HG03457 (cell line): Measurements from ENCODE around the gene PRPSAP1.
"Not testable (repeated sequence)": the region's sequence is repeated elsewhere in the genome, so short reads cannot be mapped to it uniquely, and the experiment has no call there.

Experiments used
- ATAC-seq: cut with Tn5 transposase; IDR thresholded peaks from one replicate; pipeline ENCODE4 v1.9.1; 2021; ENCODE audit warnings: moderate number of reproducible peaks; ENCODE audit not compliant: unreplicated experiment

The PRPSAP1 gene

DNA sequence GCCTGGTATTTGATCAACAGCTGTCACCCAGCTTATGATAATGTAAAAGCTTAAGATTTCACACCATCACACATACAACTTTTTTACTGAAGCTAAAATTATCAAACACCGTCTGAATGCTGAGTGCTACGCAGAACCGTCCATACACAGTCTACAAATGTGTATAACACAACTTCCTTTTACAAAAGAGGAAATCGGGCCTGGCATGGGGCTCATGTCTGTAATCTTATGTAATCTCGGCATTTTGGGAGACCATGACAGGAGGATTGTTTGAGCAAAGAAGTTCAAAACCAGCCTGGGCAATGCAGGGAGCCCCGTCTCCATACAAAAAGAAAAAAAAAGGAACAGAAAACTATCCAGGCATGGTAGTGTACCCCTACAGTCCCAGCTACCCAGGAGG is 26.0 kb downstream of the PRPSAP1 start:
- no peak for ATAC-seq

DNA sequence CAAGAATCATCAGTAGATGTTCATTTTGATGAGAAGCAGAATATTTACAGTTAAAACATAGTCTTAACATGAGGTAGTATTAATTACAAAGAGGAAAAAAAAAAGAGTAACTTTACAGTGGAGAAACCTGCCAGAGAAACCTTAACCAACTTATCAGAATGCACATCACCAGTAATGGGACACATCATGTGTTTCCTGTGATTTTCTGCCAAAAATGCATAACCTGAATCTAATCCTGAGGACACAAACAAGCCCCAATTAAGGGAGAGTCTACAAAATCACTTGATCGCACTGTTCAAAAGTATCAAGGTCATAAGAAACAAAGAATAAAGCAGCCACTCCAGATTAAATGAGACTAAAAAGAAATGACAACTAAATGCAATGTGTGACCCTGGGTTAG is 27.4 kb downstream of the PRPSAP1 start:
- no peak for ATAC-seq

DNA sequence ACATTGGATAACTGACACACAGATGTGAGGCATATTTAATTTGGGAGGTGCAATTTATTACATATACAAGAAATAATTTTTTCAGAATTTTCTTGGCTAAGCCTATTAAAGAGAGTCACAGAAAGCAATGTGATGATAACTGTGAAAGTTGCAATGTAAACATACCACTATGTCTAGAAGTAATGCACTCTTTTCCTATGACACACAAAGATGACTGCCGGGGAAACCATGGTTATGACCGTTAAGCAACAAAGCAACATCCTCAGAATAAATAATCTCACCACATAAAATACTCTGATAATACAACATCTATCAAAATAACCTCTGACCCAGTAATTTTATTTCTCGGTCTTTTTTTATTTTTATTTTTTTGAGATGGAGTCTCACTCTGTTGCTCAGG is 35.1 kb downstream of the PRPSAP1 start:
- no peak for ATAC-seq

DNA sequence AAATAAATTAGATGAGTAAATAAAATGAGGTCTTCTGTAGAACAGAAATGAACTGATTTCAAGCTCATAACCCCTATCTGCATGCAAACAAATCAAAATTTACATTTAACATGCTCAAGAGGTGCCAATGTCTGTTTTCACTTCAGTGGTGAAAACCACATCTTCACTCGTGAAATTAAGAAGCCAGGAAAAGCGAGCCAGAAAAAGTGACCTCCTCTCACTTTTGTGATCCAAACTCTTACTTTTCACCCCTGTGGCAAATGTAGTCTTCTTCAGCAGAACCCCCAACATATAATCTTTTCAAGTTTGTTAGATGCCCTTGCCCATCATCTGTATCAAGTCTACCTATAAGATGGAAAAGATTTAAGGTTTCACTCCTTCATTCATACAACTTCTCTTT is 36.2 kb downstream of the PRPSAP1 start:
- ATAC-seq, result no peak

DNA sequence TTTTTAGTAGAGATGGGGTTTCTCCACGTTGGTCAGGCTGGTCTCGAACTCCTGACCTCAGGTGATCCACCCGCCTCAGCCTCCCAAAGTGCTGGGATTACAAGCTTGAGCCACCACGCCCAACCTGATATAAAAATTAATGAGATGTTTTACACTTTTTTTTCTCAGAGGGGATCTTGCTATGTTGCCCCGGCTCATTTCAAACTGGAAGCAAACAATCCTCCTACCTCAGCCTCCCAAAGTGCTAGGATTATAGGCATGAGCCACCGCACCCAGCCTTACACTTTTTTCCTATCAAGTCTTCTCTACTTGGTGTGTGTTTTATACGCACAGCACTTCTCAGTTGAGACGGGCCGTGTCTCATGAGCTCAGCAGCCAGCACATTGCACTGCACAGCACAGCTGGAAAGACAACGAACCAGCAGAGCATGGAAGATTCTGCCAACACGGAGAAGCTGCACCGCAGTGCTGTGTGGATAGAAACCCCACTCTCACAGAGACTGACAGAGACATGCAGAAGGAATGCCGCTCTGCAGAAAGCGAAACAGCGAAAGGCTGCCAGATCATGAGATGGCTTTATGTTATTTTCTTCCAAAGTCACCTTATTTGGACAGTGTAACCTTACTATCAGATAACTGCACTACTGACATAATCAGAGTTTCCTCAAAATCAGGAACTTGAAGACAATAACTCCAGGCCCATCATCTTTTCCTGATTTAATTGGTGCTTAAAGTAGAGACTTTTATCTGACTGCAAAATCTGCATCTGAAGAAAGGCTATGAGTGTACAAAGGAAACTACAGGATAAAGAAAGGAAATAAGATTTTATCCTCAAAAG is 39.1 kb downstream of the PRPSAP1 start:
- no peak for ATAC-seq

DNA sequence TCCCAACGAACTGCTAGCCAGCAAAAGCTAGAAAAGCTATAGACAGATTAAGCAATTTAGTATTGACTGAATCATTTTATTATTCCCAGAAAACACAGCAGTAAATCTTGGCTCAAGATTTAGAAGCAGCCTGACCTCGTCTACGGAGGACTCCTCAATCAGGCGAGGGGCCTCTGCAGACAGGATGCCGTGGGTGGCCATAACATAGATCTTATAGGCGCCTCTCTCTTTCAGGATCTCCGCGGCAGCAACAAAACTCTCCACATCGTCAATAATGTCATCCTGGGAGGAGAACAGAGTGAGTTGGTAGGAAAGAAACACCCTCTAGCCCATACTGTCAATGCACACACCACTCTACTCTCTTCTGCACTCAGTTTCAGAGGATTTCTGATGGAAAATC is 41.0 kb downstream of the PRPSAP1 start:
- ATAC-seq, result no peak

DNA sequence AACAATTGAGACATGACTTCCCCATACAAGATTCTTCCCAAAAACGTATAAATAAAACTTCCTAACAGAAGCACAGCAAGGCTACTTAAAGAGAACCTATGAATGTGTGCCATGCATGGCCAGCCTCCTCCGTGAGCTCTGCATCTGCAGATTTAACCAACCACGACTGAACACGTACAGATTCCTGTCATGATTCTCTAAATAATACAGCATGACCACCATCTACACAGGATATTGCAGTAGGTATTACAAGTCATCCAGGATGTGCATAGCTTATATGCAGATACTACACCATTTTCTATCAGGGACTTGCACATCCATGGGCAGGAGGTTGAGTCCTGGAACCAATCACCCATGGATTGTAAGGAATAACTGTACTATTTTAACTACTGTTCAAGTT is 44.3 kb downstream of the PRPSAP1 start:
- no peak for ATAC-seq

DNA sequence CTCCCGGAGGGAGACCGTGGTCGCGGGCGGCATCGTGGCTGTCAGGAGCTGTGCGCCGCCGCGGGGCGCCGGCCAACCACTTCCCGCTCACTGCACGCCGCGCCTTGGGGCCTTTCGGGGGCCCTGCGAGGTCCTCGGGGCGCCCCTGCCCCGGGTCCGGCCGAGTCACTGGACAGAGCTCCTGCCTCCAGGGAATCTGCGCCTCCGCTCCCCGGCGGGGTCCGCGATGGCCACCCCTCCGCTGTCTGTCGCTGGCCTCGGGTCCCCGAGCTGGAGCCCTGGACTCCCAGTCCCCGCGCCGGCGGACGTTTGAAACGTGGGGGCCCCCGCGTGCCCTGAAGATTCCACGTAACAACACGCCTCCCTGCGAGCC is 45.8 kb downstream of the PRPSAP1 start, which contains the start of gene QRICH2:
Gene QRICH2 (minus strand): TSS at position 311 of the 373 bp plus-strand sequence. CDS start 278 bp downstream, at position 33.
- no peak for ATAC-seq

DNA sequence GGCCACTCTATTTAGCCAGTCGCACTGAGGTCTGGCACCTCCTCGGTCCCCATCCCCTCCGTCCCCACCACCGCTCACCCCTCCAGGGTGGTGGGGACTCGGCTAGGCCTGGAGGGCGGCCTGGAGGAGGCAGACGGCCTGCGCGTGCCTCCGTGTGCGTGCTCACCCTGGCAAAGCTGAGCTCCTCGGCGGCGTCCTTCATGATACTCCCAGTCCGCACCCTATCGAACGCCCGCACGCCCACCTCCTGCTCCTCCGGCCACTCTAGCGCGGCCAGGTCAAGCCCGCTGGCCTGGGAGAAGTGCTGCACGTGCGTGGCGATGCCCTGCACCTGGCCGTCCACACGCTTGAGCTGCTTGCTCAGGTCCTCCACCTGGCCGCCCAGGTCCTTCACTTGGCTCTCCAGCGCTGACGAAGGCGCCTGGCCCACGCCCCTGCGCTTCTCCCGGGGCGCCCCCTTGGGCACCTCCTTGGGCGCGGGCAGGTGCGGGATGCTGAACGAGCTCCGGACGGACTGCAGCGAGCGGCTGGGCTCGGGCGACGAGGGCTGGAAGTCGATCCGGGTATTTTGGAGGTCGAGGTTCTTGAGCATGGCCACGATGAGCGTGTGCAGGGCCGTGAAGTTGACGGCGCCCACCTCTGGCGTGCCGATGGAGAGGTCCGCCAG is 46.3 kb downstream of the PRPSAP1 start:
- ATAC-seq, result no peak

DNA sequence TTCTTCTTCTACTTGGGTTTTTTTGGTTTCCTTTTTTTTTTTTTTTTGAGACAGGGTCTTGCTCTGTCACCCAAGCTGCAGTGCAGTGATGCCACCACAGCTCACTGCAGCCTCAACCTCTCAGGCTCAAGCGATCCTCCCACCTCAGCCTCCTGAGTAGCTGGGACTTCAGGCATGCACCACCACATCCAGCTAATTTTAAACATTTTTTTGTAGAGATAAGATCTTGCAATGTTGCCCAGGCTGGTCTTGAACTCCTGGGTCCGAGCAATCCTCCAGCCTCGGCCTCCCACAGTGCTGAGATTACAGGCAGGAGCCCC is 48.6 kb downstream of the PRPSAP1 start:
- not testable (repeated sequence) for ATAC-seq

DNA sequence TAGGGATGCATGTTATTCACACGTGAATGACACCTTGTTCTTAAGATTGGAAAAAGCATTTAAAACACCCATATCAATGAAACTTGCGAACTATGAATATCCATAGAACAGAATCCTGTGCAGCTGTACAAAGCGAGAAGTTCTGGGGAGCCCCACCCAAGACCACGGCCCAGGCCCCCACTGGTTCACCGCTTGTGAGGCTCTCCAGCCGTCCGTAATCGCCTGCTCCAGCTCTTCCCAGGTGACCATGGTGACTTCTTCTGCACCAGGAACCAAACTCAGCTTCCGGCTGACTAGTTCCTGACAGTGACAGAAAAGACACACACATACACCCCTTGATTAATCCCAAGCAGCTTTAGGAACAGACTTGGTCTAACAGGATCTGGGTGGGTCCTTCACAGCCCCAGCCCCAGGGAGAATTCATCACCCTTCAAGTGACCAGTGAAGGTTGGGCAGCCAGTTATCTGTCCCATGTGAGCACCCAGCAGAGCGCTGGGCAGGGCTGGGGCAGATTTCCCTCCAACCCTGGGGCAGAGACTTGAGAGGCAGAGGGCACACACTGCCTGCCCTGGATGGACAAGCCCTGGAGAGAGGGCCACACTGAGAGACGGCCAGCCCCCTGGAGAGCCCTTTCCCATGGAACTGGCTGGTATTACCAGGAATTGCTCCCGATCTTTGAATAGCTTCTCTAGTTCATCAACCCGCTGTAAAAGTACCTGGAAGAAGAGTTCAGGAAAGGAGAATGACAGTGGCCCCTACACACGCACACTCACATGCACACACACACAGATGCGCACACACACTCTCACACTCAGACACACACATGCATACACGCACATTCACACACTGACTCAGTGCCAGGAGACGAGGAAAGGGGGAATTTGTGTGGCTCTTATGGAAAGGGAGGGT is 49.2 kb downstream of the PRPSAP1 start:
- no peak for ATAC-seq

DNA sequence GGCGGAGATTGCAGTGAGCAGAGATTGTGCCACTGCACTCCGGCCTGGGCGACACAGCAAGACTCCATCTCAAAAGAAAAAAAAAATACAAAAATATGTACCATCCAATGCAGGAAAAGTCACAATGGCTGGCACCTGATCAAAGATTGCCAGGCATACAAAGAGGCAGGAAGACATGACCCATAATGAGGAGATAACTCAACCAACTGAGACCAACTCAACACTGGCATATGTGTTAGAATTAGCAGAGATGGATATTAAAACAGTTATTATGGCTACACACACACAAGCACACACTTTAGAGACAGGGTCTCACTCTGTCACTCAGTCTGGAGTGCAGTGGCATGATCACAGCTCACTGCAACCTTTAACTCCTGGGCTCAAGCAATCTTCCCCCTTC is 56.3 kb downstream of the PRPSAP1 start:
- ATAC-seq, result no peak

DNA sequence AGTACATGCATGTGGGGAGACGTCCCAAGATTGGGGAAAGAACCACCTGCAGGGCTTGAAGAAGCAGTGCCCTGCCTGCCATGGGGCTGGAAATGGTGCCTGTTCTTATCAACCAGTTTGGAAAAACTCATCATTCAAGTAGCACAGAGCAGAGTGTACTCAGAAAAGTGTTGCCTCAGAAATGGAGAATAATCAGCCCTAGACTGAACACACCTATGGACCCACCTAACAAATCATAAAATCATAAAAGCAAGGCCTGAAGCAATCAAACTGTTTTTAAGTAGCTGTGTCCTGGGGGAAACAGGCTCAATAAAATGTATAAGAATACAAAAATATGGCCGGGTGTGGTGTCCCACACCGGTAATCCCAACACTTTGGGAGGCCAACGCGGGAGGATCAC is 56.8 kb downstream of the PRPSAP1 start:
- ATAC-seq, result no peak

DNA sequence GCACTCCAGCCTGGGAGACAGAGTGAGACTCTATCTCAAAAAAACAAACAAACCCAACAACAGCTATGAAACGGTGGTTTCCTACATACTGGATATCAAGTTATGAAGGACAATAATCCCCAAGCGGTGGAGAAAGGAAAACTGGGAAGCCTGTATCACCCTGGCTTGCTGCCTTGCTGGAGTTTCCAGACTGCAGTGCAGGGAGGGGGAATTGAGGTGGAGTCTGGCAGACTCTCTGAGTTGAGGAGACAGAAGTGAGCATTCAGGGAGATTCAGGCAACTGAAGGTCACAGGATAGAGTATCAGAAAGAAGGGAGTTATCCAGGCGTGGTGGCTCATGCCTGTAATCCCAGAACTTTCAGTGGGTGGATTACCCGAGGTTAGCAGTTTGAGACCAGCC is 57.5 kb downstream of the PRPSAP1 start:
- ATAC-seq, result no peak

DNA sequence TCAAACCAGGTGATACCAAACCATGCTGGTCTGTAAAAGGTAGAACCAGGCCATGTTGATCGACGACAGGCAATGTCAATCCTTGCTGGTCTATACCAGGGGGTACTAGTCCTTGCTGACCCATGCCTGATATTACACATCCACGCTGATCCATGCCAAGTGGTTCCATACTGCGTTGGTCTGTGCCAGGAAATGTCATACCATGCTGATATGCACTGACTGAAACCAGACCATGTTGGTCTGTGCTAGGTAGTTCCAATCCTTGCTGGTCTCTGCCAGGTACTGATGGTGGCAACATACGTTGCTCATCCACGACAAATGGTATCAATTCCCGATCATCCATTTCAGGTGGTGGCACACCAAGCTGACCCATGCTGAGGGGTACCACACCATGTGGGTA is 60.6 kb downstream of the PRPSAP1 start:
- ATAC-seq, result no peak

DNA sequence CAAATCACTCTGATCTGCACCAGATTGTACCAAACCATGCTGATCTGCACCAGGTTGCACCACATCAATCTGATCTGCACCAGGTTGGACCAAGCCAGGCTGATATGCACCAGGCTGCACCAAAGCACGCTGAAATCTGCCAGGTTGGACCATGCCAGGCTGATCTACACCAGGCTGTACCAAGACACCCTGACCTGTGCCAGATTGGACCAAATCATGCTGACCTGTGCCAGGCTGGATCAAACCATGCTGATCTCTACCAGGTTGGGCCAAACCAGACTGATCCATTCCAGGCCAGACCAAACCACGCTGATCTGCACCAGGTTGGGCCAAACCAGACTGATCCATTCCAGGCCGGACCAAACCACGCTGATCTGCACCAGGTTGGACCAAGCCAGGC is 61.1 kb downstream of the PRPSAP1 start:
- ATAC-seq, result no peak

DNA sequence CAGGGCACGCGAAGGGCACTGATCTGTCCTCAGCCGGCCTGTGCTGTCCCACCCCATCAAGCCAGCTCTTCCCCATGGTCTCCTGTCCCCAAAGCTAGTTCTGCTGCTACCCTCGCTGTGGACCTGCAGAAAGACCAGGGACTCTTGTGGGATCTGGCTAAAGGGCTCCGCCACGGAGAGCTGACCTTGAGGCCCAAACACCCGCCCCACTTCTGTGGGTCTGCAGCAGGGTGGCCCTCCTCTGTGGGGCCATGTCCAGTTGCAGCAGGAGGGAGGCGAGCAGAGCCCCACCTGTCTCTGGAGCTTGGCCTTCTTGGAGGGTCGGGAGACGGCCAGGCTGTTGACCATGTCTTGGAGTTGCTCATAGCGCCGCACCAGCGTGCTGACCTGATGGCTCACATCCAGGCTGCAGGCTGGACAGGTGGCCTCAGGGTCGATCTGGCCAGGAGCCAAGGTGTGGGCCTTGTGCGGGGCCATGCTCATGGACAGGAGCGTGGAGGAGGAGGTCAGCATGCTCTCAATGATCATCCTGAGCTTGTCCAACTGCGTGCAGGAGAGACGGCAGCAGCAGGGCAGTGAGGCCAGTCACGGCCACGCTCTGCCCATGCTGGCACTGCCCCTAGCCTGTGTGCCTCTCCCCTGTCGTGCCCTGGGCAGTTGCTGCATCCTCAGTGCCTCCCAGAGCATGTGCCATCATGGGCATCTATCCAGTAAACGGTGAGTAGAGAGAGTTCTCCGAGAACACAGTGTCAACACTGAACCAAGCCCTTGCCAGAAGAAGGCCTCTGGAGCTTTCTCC is 71.9 kb downstream of the PRPSAP1 start:
- no peak for ATAC-seq

DNA sequence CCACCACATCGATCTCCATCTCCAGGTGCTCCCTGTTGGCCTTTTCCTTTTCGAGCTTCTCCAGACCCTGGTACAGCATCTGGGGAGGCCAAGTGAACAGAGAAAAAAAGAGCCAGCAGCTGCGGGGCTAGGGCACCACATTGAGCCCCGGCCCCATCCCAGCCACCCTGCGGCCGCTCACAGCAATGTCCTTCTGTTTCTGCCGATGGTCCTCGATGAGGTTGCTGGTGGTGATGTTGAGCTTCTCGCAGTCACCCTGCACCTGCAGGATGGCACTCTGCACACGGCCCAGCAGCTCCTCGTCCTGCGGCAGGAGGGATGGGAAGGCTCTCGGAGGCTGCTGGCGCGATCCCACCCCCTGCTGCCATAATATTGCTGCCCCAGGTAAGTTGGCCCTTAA is 73.1 kb downstream of the PRPSAP1 start:
- no peak for ATAC-seq

DNA sequence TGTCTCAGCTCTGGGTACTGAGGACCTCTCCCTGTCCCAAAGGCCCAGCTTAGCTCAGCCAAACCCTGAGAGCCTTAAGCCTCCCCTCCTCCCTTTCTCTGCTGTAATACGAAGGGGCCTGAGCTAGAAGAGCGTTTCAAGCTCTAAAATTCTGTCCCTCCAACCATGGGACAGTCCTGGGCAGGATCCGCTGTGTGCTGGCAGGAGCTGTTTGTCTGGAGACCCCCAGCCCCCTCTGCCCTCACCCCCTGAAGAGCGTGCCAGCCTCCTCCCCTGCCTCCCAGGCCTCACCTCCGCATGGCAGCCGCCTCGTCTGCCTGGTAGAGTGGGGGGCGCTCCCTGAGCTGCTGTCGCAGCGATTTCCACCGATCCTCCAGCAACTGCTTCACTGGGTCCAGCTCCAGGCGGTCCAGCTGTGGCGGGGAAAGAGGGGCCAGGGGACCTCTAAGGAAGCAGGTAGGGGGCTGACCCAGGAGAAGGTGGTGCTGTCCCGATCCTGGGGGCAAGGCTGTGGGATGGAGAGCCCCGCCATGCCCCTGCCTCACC is 73.9 kb downstream of the PRPSAP1 start:
- no peak for ATAC-seq

DNA sequence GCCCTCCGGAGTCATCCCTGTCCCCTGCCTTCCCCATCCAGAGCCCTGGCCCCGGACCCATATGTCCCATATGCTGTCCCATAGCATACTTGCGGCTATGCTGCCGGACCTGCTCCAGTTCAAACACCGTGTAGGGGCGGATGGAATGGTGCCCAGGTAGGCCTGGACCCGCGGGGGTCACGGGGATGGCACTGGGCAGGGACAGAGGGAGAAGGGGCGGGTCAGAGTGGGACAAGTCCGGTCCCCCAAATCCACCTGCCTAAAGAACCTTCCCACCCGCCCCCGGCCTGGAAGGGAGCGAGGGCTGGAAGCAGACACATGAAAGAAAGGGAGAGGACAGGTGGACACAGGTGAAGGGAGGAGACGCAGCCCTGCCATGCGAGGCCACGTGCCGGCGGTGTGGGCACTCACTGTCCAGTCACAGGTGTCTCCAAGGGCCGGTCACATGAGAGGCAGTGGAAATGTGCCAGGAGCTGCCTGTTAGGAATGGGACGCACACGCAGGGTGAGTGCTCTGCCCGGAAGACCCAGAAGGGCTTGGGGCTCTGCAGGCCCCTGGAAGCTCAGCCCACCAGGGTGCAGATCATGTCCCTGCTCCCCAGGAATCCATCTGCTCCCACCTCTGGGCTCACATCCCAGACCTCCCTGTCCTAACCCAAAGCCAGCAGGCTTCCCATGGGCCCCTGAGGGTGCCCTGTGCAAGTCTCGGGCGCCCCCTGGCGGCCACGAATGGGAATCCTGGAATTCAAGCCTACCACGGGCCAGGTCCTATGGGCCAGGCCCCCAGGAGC is 74.6 kb downstream of the PRPSAP1 start:
- ATAC-seq, result no peak
